Nephron (organoid): Measurements from ENCODE around the gene RSPH1.

Source experiments
- H3K27ac Mint-ChIP-seq, 3 experiments: 2 replicates each; pipeline ENCODE4 v1.8.0; 2020; ENCODE audit warnings: mixed read lengths in 3 of 3, mild to moderate bottlenecking in 2 of 3, moderate library complexity in 1 of 3
- H3K27me3 Mint-ChIP-seq: 2 replicates; pipeline ENCODE4 v1.8.0; 2021; ENCODE audit warnings: low read depth, mild to moderate bottlenecking, moderate library complexity, mixed read lengths
- H3K36me3 Mint-ChIP-seq: 2 replicates; pipeline ENCODE4 v1.8.0; 2020; ENCODE audit warnings: low read depth, mixed read lengths
- H3K4me1 Mint-ChIP-seq: 2 replicates; pipeline ENCODE4 v1.8.0; 2020; ENCODE audit warnings: mixed read lengths
- H3K4me3 Mint-ChIP-seq, 3 experiments: 2 replicates each; pipeline ENCODE4 v1.8.0; 2020; ENCODE audit warnings: mild to moderate bottlenecking in 3 of 3, mixed read lengths in 3 of 3, moderate library complexity in 2 of 3
- H3K9me3 Mint-ChIP-seq: 2 replicates; pipeline ENCODE4 v1.8.0; 2020; ENCODE audit warnings: mixed read lengths
- CTCF ChIP-seq, 3 experiments: fragments of 200-600 bp; sonication (generic); IDR thresholded peaks; one replicate each; pipeline ENCODE4 v1.5.0; 2021; ENCODE audit warnings: antibody characterized with exemption in 3 of 3; ENCODE audit not compliant: unreplicated experiment in 3 of 3

The RSPH1 gene

DNA sequence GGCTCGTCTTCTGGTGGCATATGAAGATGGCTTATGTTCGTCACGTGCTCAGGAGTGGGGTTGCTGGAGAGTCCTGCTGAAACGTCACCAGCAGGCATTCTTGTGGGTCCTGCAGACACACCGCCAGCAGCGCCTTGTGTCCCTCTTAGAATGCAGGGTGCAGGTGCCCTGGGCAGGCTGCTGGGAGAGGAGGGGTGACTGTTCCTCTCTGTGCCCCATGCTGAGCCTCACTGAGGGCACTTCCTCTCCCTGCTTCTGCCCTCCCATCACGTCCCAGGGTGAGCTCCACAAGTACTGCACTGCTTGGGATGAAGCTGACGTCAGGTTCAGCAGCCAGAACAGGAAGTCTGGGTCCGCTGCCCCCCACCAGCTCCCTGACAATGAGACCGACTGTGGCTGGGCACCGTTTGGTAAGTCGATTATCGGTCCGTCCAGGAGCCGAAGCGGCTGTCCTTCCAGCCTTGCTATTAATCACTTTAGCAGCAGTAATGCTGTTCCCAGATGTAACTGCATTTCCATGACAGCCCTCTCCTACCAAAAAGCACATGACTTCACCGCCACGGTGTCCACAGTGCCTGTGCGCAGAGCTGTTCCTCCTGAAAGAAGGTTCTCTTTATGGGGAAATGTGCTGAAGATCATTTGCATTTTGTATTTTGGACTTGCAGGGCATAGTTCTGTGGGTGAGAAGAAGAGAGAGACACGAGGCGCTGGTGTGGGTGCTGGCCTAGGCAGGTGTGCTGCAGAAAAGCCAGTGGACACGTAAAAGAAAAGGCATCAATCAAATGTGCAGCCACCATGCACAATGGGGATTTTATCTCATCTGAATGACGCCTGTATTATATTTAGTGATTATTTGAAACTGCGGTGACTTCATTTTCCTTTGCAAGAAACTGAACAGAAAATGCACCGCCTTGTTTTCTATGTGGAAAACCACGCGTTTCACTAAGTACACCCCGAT is 38.7 kb upstream of the RSPH1 start:
- Mint-ChIP-seq H3K9me3 (no peaks in the 10 kb centered on the region), H3K27ac (no peak overlapping the region), H3K36me3 (peaks cover 4% of the 10 kb centered on the region), H3K4me3 (no peak overlapping the region), H3K4me1 (no peaks in the 10 kb centered on the region), H3K27me3 (peaks cover 44% of the 10 kb centered on the region)
- TF ChIP-seq CTCF (IDR thresholded peaks at IDR 0.05; ENCODE audit: unreplicated experiment in 3 of 3), result no peak

GRCh38 chr21:42533963-42534355 is 37.9 kb upstream of the RSPH1 start:
- Mint-ChIP-seq H3K4me1 (no peaks in the 10 kb centered on the region), H3K9me3 (no peaks in the 10 kb centered on the region), H3K36me3 (peaks cover 4% of the 10 kb centered on the region), H3K4me3 (no peak overlapping the region), H3K27ac (no peak overlapping the region), H3K27me3 (peaks cover 38% of the 10 kb centered on the region)
- TF ChIP-seq CTCF (IDR thresholded peaks at IDR 0.05; ENCODE audit: unreplicated experiment in 3 of 3), result no peak

- TF ChIP-seq CTCF (IDR thresholded peaks at IDR 0.05; ENCODE audit: unreplicated experiment in 3 of 3), result no peak
- Mint-ChIP-seq H3K4me3 (no peak overlapping the region), H3K4me1 (no peaks in the 10 kb centered on the region), H3K9me3 (no peaks in the 10 kb centered on the region), H3K36me3 (peaks cover 4% of the 10 kb centered on the region), H3K27ac (no peak overlapping the region), H3K27me3 (peaks cover 35% of the 10 kb centered on the region)
Measured at GRCh38 chr21:42533306-42533962, 37.4 kb upstream of the RSPH1 start.

- Mint-ChIP-seq H3K9me3 (no peaks in the 10 kb centered on the region), H3K36me3 (peaks cover 4% of the 10 kb centered on the region), H3K27ac (no peak overlapping the region), H3K27me3 (peaks cover 26% of the 10 kb centered on the region), H3K4me3 (no peak overlapping the region), H3K4me1 (no peaks in the 10 kb centered on the region)
- TF ChIP-seq CTCF (IDR thresholded peaks at IDR 0.05; ENCODE audit: unreplicated experiment in 3 of 3), result no peak
Measured at GRCh38 chr21:42532466-42533181, 36.6 kb upstream of the RSPH1 start.

DNA sequence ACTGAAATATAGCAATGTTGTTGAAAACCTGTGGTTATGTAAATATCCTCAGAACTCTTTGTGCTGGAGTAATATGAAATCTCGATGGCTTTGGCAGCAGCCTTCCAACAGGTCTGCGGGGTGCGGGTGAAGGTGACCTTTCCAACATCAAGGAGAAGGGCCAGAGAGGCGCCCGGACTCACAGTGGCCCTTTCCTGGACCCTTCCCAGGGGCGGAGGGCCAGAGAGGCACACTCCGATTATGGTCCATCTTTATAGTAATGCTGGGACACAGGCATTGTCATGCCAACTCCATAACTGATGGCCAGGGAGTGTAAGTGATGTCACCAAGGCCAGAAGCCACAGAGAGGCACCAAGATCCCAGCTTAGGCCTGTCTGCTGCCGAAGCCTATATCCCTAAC is 35.7 kb upstream of the RSPH1 start:
- Mint-ChIP-seq H3K9me3 (no peaks in the 10 kb centered on the region), H3K27me3 (peaks cover 27% of the 10 kb centered on the region), H3K36me3 (peaks cover 4% of the 10 kb centered on the region), H3K4me1 (peaks cover 4% of the 10 kb centered on the region), H3K27ac (no peak overlapping the region), H3K4me3 (no peak overlapping the region)
- no peak for TF ChIP-seq CTCF (IDR thresholded peaks at IDR 0.05; ENCODE audit: unreplicated experiment in 3 of 3)
